KOPT-K1 (cell line): ENCODE measurements around the gene IMPA2.

Source experiments
- H3K27ac ChIP-seq: fragments of 200-600 bp; sonication (generic); 2 replicates; pipeline ENCODE4 v1.5.1; 2016; ENCODE audit warnings: antibody characterized with exemption, mild to moderate bottlenecking, low read depth, low read length; ENCODE audit not compliant: poor library complexity, severe bottlenecking
- H3K36me3 ChIP-seq: fragments of 200-600 bp; sonication (generic); 2 replicates; pipeline ENCODE4 v1.5.1; 2017; ENCODE audit warnings: antibody characterized with exemption, mild to moderate bottlenecking, low read length, moderate library complexity; ENCODE audit not compliant: insufficient read depth
- H3K9me3 ChIP-seq: fragments of 200-600 bp; sonication (generic); 2 replicates; pipeline ENCODE4 v1.5.1; 2017; ENCODE audit warnings: antibody characterized with exemption, low read length, mild to moderate bottlenecking; ENCODE audit not compliant: insufficient read depth, poor library complexity, severe bottlenecking

Gene IMPA2

DNA sequence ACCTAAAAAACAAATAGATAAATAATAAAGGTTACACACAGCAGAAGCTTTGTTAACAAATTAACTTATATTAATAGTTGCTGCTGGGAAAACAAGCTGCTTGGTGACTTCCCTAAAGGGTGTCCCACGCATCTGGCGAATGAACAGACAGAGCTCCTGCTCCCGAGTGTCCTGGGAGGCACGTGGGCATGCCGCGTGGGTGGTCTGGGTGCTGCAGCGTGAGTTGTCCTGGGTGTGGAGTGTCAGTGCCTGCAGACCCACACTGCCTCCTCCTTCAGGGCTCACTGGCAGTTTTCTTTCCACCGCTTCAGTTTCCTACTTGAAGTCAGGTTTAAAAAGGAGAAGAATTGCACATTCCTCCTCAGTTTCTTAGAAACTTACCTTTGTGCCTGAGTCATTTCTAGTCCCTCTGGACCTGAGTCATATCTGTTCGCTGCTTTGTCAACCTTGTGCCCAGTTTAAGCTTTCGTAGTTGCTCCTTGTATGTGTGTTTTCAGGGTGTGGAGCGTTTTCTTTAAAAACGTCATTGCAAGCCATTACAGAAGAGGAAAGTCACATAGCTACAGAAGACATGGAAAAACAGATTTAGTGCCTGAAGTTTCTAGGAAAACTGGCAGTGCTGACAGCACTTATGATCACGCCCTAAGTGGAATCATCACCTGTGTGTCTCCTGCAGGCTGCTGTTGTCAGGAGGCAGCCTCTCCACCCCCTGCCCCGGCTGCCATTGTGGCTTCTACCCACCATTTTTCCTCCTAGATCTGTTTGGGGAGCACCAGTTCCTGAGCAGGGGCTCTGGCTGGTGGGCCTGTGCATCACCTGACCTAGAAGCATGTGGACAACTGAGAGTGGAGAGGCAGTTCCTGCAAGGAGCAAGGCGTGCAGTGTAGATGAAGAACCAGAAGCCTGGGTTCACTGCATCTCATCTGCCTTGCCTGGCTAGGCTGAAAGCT is 24.5 kb downstream of the IMPA2 start:
- Histone ChIP-seq H3K27ac (no peak overlapping the region), H3K36me3 (no peaks in the 10 kb centered on the region), H3K9me3 (no peaks in the 10 kb centered on the region)

DNA sequence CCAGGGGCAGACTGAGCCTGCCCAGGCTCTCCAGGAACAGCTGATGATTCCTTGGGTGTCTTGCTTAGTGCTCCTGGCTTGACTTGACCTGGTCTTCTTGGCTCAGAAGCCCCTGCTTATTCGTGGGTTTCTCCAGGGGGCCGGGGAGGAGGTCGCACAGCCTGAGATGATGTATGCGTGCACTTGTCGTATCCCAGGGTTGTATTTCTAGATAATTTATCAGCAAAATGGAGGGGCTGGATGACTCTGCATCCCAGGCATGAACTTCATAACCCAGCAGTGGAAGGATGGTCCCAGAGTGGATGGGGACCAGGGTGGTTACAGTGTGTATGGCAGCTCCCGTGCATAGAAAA is 25.2 kb downstream of the IMPA2 start:
- H3K36me3 ChIP-seq = no peaks in the 10 kb centered on the region
- no peak overlapping the region for H3K27ac ChIP-seq
- no peaks in the 10 kb centered on the region for H3K9me3 ChIP-seq

DNA sequence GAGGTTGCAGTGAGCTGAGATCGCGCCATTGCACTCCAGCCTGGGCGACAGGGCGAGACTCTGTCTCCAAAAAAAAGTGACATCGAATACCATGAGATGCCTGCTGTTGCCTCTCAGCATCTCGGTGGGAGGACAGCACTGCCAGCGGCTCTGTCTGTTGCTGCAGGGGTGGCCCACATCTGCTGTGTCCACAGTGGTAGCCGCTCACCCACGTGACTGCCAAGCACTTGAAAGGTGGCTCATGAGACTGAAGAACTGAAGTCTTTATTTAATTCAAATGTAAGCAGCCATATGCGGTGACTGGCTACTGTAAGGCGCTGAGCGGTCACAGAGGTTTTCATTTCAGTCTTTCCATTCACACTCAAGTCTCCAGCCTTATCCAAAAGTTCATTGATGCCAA is 25.8 kb downstream of the IMPA2 start:
- Histone ChIP-seq H3K9me3 (no peaks in the 10 kb centered on the region), H3K27ac (no peak overlapping the region), H3K36me3 (no peaks in the 10 kb centered on the region)

DNA sequence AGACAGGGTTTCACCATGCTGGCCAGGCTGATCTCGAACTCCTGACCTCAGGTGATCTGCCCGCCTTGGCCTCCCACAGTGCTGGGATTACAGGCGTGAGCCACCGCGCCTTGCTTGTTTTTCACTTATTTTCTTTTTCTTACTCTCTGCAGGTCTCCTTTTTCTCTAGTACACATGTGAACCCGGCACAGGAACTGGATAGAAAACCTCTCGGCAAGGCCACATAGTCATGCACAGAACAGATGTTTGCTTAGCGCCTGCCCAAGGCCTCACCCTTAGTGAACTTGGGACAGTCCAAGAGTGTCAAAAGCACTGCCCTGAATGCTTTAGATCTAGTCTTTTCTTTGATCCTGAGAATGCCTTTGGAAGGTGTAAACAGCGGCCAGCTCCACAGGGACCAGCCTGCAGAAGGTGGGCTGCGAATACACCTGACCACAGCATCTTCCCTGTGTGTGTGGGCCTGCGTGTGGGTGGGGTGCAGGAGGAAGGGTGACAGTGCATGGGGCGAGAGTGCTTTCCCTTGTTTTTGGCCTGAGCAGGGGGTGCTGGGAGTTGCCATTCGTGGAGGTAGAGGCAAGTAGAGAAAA is 27.0 kb downstream of the IMPA2 start:
- H3K36me3 ChIP-seq = no peaks in the 10 kb centered on the region
- H3K27ac ChIP-seq = no peak overlapping the region
- no peaks in the 10 kb centered on the region for H3K9me3 ChIP-seq

DNA sequence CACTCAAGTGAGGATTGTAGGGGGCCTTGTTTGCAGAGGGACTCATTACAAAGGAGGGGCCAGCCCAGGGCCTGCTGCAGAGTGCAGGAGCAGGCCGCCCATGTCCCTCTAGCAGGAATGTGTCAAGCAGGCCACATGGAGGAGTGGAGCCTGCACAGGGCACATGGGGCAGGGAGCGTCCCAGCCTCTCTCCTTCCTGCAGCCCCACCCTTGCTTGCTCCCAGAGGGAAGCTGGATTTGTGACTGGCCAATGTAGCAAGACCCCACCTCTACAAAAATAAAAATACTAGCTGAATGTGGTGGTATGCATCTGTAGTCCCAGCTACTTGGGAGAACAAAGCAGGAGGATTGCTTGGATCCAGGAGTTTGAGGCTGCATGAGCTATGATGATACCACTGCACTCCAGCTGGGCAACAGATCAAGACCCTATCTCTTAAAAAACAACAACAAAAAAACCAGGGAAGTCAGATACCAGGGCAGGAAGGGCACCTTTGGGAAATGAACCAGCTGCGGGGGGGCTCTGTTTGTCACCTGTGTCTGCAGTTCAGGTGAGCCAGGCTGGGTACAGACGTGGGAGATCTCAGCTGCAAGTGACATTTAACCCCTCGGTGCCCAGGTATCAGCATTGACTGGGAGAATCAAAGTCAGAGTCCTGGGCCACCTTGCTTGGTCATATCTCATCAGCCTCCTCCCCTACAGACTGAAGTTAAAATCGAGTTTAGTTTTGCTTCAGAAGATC is 27.7 kb downstream of the IMPA2 start:
- H3K9me3 ChIP-seq = no peaks in the 10 kb centered on the region
- H3K27ac ChIP-seq = no peak overlapping the region
- no peaks in the 10 kb centered on the region for H3K36me3 ChIP-seq

DNA sequence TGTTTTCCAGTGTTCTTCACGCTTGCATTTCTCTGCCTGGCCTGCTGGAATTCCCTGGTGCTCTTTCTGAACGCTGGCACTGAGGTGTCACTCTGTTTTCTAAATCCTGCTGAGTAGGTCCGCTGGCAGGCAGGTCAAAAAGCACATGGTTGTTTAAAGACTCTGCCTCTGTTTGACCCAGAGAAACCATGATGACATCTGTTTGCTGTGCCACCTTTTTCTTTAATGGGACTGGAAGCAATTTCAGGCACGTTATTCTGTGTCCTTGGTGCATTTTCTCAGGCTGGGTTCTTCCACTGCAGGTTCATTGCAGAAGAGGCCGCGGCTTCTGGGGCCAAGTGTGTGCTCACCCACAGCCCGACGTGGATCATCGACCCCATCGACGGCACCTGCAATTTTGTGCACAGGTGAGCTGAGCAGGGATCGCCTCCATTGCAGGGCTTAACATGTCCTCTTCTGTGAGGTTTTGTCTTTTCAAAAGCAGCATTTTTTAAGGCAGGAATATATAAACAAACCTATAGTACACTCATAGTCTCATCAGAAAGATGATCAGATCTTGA is 28.4 kb downstream of the IMPA2 start:
- no peaks in the 10 kb centered on the region for H3K36me3 ChIP-seq
- no peaks in the 10 kb centered on the region for H3K9me3 ChIP-seq
- no peak overlapping the region for H3K27ac ChIP-seq

DNA sequence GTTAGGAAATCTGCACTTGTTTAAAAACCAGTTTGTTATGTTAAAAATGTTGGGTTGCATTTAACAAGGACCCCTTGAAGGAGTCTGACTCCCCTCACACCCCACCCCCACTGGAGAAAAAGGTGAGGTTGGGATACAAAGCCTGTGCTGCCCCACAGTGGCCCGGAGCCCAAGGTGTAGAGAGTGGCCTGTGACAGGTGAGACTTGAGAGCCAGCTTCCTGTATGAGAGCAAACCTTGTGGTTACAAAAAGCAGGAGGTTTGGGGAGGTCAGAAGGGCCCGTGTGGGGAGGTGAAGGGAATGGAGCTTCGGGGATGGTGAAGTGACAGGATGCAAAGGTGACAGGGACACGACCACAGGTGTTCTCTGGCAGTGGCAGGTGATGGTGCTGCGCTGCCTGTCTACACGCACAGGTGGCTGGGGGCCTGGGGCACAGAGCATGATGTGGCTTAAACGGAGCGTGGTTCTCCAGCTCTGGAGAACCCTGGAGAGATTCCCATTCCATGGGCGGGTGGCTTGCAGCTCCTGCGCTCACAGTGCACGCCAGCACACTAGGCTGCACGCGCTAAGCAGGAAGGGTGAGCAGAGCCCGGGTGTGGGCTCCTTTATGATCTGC is 29.0 kb downstream of the IMPA2 start:
- no peaks in the 10 kb centered on the region for H3K36me3 ChIP-seq
- H3K27ac ChIP-seq = no peak overlapping the region
- no peaks in the 10 kb centered on the region for H3K9me3 ChIP-seq

DNA sequence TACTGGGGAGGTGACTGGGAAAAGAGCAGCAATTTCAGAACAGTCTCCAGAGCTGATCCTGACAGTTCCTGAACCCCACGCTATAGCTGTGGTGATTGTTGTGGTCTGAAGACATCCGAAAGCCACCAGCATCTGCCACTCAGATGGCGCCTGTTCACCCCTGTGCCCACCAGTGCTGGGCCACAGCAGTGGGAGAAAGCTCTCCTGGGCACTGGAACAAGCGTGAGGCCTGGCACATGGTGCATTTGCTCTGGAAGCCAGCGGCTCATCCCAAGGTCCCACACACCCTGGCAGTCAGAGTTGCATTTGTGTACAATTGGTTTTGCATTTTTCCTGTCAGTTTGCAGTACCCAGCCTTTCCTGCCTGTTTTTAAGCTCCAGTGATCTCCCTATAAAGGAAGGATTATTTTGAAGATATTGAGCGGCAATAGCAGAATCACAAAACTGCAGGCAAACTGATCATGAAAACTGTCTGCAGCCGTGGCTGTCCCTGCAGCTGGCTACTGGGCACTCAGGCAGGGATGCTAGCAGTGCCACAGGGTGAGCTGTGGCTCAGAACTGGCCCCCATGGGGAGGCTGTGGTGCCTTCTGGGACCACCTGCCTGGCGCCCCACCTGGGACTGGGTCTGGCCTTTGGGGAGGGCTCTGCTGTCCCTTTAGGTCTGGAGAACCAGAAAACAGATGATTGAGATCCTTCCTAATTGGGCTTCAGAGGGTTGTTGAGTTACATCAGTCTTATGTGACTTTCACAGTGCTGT is 30.1 kb downstream of the IMPA2 start:
- H3K27ac ChIP-seq = no peak overlapping the region
- H3K36me3 ChIP-seq = no peaks in the 10 kb centered on the region
- no peaks in the 10 kb centered on the region for H3K9me3 ChIP-seq

DNA sequence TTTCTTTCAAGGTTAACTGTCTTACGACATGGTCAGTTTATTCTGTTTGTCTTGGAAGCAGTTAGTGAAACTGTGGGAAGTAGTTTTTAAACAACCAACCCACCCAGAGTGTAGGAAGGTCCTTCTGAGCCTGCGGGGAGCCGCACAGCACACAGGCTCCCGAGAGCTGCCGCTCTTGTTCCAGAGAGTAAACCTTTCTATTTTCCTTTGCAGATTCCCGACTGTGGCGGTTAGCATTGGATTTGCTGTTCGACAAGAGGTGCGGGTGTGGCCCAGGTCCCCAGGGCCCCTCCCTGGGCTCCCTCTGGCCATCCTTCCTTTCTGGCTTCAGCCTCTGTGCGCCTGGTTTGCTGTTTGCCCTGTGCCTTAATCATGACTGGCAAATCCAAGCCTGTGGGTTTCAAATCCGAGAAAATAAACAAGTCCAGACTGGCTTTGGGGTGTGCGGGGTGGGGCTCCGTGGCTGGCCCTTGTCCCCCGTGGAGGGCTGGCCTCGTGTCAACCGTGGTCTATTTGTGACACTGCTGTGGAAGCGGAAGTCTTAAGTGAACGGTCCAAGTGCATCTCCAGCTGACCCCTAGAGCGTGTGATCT is 30.7 kb downstream of the IMPA2 start:
- no peaks in the 10 kb centered on the region for H3K9me3 ChIP-seq
- H3K27ac ChIP-seq = no peak overlapping the region
- H3K36me3 ChIP-seq = no peaks in the 10 kb centered on the region

DNA sequence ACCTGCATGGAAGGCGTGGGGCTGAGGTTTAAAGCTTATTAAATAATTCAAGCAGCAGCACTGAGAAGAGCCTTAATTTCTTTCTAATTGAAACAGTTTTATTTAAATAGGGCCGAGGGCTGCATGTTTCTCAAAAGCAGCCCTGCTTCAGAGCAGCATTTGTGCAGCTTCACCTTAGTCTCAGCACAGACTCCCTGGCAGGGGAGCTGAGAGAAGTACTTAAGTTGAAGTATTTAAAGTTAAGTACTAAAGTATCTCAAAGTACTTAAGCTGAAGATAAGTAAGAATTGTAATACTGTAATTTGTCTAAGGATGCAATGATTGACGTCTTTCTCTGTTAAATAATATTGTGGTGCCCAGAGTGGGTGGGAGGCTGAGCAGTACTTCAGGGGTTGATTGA is 31.4 kb downstream of the IMPA2 start:
- Histone ChIP-seq H3K36me3 (no peaks in the 10 kb centered on the region), H3K9me3 (no peaks in the 10 kb centered on the region), H3K27ac (no peak overlapping the region)

DNA sequence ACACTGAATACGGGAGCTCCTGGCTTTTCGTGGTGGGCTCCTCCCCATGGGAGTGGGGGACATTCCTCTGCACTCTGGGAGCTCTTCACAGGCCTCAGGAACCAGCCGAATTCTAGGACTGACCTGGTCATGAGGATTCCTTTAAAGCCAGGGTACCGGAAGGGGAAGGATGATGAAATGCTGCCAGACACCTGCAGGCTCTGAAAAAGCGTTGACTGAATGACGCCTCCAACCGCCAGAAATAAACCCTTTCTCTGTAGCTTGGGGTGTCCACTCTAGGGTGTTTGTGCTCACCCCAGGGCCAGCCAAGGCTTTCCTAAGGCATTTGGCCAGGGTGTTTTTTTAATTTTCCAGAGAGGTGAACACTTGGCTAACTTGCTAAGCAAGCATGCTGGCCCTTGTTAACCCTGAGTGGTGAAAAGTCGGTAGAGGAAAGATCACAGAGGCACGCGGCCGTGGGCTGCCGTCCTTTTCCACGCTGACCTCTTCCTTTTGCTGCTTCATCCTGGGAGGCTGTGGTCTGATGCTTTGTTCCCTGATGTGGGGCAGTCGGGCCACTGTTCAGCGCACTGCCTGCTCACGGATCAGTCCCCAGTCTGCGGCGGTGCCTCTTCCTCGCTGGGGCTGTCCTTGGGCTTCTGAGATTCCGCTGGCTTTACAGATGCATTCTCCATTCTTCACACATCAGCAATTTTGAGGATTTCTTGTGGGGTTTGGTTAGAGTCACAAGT is 32.0 kb downstream of the IMPA2 start:
- Histone ChIP-seq H3K9me3 (no peaks in the 10 kb centered on the region), H3K27ac (no peak overlapping the region), H3K36me3 (no peaks in the 10 kb centered on the region)

DNA sequence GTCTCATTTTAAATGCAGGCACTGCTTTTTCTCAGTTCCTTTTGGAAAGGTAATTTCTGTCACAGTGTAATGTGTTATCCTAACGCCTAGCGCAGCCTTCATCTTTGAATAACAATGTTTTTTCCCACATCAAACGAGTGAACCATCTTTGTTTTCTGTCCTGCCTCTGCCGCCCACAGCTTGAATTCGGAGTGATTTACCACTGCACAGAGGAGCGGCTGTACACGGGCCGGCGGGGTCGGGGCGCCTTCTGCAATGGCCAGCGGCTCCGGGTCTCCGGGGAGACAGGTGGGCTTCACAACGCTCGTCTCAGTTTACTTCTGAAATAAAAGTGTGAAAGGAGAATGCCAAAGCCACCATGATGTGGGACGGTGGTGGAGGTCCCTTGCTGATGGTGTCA is 32.8 kb downstream of the IMPA2 start:
- no peaks in the 10 kb centered on the region for H3K36me3 ChIP-seq
- no peak overlapping the region for H3K27ac ChIP-seq

DNA sequence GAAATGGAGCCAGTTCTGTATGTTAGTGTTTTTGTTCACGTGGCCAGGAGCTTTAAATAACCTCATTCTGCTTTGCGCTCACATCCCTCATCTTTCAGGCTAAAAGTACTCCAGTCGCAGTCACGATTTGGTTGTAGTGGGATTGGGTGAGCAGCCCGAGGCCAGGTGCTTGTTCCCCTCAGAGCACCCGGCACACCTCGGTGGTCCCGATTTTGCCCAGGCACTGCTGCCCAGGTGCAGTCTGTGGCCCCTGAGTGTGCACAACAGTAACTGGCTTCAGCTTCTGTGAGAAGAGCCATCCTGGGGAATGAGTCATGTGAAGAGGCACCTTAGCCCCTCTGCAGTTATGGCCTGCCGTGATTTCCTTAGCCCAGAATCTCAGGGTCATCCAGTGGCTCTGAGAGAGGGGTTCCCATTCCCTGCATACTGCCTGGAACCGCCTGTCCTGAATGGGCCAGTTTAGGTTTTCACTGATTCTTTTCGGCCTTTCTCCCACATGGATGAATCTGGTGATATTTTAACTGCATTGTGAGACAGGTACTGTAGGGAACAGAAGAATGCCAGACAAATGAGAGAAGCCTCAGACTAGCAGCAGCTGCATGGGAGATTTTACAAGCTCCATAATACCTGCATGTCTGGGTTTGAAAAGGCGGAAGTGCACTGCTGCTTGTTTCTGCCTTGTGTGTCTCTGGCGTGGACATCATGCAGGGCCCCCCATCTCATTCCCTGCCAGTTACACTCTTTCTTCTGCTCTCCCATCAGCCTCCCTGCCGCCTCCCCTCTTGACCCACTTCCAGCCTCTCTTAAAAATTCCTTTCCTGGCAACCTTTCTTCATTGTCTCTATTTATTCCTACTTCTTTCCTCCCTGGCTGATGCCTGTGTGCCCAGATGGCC is 33.5 kb downstream of the IMPA2 start:
- no peaks in the 10 kb centered on the region for H3K36me3 ChIP-seq
- H3K27ac ChIP-seq = no peak overlapping the region

More for the DNA sequence above, 32.8 kb downstream of the IMPA2 start:
- no peaks in the 10 kb centered on the region for H3K9me3 ChIP-seq

More for the DNA sequence above, 33.5 kb downstream of the IMPA2 start:
- no peaks in the 10 kb centered on the region for H3K9me3 ChIP-seq
